GM18861 (cell line): Measurements from ENCODE around the gene RBM45.
A peak's percentile ranks its signal among the peaks of the same experiment; 100 is the strongest.
"Not testable (repeated sequence)": the region's sequence is repeated elsewhere in the genome, so short reads cannot be mapped to it uniquely, and the experiment has no call there.

Experiments used
- ATAC-seq: cut with Tn5 transposase; IDR thresholded peaks from one replicate; pipeline ENCODE4 v1.9.1; 2021; ENCODE audit not compliant: unreplicated experiment

RBM45 gene

DNA sequence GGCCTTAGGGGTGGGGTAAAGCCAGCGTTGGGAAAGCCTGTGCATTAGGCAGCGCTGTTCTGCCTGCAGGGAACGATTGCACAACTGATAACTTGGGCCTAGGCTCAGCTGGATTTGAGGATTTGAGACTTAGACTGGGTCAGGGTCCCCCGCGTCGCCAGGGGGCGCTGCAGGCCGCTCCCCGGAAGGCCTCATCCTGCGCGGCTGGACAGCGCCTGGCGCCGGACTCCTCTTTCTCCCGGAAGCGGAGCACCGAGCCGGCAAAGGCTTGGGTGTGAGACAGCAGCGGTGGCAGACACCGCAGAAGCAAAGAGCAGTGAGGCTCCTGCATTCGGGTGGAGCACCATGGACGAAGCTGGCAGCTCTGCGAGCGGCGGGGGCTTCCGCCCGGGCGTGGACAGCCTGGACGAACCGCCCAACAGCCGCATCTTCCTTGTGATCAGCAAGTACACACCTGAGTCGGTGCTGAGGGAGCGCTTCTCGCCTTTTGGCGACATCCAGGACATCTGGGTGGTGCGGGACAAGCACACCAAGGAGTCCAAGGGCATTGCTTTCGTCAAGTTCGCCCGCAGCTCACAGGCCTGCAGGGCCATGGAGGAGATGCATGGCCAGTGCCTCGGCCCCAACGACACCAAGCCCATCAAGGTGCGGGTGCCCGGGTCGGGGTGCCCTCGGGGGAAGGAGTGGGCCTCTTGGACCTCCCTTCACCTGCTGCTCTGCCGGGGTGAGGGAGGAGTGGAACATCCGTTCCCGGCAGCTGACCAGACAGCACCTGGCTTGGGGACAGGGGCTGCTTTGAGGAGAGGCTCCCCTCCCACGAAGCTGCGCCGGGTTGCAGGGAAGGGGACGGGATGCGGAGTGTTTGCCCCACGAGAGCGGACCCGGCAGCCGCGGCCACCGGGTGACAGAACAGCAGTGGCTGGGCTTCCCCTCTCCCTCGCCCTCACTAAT lies at the start of gene RBM45:
Gene RBM45, plus strand, starts transcription at position 236 of the 951 bp plus-strand sequence. Its CDS starts 110 bp downstream, at position 346.
- peak; percentile 91 for ATAC-seq

- ATAC-seq = no peak
Observed at GRCh38 chr2:178066324-178066723, 45.9 kb upstream of the RBM45 start.

DNA sequence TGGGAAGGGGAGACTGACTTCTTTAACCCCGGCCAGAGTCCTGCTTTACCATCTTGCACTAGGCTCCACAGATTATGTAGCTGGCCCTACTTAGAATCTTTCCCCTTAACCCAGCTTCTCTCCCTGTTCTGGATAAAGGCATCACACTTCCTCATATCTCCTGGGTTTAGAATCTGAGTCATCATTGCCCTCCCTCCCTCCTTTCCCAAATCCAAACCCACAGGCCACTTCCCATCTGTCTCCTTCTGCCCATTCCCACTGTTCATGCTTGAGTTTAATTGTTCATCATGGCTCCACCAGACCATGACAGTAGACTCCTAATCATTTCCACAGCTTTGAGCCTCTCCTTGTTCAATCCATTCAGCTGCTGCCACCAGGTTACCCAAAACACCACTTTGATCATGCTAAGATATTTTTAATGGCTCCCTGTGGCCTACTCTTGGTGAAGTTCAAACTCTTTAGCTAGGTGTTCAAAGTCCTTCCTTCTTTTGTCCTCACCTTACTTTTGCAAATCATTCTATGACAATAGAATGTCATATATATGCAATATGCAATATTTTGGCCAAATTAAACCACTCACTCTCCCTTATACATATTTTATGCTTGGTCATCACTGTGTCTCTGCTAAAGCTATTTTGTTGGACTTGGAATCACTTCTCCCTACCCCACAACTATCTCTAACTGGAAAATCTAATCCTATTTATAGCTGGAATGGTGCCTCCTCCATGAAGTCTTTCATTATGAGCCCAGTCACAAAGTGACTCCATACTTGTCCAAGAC lies 45.2 kb upstream of the RBM45 start:
- no peak for ATAC-seq

DNA sequence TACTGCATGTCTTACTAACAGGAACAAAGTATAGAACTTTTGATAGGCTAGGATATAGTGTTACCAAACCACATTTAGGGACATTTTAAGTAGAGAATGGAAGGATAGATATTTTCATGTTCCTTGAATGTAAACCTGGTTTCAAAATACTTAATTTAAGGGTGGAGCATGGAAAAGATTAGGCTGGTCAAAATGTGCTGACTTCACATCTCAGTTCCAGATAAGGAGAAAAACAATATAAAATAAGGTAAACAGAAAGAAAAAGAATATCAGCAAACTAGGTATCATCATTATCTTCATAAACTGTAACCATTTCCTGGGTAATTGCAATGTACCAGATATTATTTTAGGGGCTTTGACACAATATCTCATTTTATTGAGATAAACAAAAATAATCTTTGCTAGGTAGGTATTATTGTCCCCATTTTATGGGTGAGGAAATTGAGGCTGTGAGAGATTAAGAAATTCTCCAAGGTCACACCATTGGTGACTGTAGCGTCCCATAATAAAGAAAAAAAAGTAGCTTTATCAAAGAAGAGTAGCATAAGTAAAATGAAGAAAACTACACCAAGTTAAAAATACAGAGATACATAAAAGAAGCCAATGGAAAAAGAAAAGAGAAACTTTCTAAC lies 43.3 kb upstream of the RBM45 start:
- ATAC-seq = no peak

DNA sequence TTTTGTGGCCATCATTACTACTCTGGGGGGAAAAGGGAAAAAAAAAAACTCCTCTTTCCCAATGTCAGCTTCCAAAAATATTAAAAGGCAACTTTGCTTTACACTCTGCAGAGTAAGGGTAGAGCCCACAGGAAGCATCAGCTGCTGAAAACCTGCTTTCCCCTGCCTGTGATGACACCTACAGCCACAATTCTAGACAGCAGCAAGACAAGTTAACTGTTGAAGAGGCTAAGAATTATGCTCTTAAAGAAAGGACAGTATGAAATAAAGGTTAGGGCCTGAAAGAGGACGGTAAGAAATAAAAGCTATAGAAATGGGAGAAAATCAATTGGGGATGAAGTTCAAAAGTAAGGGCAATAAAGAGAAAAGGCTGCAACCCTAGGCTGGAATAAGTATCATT lies 42.7 kb upstream of the RBM45 start:
- ATAC-seq = no peak

DNA sequence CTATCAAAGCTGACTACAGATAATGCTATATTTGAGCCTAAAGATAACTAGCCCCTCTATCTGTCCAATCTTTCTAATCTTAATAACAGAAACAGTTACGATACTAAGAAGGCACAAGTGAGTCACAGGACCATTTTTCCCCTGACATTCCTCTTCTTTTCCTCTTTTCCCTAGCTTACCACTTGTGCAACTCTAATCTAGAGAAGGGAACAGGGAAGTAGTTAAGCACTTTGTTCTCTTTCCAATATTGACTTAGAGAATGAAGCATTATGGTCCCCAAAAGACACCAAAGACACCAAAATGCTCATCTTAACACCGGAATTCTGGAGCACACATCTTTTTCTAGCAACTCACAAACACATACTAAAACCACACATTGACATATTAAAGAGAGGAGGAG lies 41.4 kb upstream of the RBM45 start:
- no peak for ATAC-seq

GRCh38 chr2:178072000-178072382 lies 40.2 kb upstream of the RBM45 start:
- no peak for ATAC-seq

DNA sequence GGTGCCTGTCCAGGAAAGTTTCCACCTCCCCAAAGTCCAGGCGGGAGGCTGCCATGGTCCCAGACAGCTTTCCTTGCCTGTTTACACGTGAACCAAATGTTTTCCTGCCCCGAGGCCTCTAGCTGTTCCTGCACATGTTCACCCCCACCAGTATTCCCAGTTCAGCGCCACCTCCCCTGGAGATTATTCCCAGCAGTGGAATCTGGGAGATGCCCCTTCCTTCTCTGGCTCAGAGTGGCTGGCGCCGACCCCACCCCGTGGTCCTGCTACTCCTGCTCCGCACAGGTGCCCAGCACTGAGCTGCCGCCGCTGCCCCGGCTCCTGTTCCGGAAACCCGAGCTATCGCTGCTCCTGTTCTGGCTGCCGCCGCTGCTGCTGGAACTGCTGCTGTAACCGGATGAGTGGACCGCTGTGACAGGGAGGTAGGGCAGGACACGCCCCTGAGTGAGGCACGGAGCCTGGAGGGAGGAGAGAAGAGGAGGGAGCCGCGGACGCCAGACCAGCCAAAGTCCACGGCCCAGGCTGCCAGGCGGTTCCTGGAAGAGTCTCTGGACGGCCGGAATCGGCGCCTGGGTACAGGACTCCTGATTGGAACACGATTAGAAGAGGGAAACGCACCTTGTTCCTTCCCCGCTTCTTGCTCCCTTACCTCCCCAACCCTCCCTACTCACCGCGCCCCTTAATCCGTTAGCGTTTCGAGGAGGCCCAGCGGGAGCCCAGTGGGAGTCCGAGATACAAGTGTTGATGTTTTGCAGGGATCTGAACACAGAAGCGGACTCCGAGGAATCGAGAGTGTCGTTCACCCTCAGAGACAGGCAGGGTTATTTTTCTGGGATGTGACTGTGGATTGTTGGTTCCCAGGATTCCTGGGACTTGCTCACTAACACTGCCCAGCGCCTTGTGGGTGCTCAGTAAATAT lies 39.6 kb upstream of the RBM45 start, which contains the start of gene PDE11A:
Gene PDE11A, minus strand, starts transcription at position 395 of the 919 bp plus-strand sequence. Its CDS starts 340 bp downstream, at position 55.
- ATAC-seq = no peak

DNA sequence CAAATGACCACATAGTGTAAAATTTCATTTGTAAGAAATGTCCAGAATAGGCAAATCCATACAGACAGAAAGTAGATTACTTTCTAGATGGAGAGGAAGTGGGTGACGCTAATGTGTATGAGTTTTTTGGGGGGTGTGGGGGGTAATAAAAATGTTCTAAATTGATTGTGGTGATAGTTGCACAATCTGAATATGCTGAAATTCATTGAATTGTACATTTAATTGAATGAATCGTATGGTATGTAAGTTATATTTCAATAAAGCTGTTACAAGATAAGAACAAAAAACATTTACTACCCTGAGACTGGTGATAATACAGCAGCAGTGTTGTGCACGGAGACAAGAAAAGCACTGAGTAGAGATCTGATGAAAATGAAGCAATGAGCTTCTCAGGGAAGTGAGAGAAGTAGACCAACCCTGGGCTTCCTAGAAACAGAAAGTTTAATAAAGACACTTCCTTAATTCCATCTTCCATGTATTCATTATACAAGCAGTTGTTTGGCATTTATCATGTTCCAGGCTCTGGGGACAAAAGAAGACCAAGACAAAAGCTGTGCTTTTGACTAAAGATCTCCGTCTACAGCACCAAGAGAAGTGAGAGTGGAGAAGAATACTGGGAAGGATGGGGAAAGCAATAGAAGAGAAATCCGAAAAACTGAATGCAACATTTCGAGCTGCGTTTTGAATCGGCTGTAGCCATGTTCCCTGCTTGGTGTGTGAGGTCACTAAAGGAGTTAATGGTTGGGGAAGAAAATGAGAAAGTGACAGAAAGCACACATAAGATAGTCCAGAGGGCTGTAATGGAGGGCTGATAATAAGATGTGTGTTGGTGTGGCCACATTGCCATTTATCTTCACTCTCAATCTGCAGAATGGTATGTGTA lies 37.9 kb upstream of the RBM45 start:
- no peak for ATAC-seq

DNA sequence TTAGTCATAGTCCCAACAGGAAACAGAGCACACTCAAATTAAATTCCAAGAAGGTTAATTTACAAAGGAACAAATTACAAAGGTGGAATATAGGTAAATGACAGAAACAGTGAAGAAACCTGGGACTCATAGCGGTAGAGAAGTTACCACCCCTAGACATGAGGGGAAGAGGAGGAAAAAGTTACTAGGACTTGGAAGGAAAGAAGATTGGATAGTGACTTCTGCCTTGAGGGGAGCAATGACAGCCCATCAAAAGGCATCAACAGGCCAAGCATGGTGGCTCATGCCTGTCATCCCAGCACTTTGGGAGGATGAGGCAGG lies 37.3 kb upstream of the RBM45 start:
- ATAC-seq = no peak

- ATAC-seq = no peak
Observed at GRCh38 chr2:178076130-178076529, 36.1 kb upstream of the RBM45 start.

GRCh38 chr2:178079279-178079678 lies 33.0 kb upstream of the RBM45 start:
- not testable (repeated sequence) for ATAC-seq

GRCh38 chr2:178082408-178083045 lies 29.7 kb upstream of the RBM45 start:
- no peak for ATAC-seq

- no peak for ATAC-seq
Observed at GRCh38 chr2:178084273-178084672, 28.0 kb upstream of the RBM45 start.

DNA sequence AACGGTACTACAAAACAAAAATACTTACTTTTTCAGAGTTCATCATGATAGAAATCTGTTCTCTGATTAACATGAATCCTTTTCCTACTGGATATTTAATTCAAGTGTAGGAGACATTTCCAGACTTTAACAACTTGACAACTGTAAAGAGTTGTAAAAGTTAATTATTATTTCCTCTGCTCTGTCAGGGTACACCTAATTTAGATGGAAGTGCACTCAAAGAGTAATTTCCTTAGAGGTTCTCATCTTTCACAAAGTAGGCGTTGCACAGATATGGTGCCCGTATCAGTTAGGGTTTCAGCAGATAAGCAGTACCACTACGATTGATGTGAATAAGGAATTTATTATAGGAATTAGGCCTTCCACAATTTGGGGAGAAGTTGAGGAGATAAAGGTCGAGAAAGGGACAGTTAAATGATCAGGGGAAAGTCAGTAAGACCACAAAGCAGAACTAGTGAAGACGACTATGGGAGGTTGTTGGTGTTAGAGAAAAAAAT lies 23.4 kb upstream of the RBM45 start:
- no peak for ATAC-seq

DNA sequence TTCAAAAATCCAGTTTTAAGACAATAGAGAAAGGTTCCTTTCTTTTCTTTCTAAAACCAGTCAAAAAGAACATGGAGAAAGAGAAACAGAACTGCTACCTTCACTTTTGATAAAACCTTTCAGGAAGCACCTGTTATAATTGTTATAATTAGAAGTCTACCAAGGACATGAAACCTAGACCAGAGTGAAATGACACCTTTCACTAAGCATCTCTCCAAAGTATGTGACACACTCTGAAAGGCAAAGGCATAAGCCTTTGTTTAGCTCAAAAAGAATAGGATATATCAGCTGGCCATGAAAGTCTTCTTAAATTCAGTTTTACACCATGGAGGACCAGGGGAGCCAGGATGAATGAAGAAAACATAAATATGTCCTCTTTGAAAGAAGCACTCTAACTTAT lies 18.8 kb upstream of the RBM45 start:
- no peak for ATAC-seq

DNA sequence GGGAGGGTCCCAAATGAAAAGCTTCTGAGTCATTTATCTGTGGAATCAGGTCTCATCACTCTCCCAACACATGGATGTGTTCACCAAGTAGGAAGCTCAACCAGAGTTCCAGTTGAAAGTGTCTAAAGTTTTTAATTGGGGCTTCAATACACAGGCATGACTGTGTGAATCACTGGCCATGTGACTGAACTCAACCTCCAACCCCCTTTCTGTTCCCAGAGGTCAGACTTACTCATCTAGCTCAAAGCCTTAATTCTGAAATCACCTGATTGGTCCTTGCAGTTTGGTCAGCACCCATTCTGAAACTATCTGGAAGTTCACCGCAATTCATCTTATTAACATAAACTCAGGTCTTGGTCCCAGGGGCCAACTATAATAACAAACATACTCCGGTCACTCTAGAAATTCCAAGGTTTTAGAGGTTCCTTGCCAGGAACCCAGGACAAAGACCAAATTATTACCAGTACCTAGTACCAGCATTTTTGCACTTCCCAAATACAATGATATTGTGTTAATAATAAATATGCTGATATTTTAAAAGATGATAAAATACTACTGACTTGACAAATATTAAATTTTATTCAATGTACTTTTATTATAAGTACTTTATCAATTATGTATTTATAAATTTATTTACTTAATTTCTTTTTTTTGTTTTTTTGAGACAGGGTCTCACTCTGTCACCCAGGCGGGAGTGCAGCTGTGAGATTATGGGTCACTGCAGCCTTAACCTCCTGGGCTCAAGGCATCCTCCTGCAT lies 10.7 kb upstream of the RBM45 start:
- no peak for ATAC-seq

GRCh38 chr2:178105566-178105965 lies 6.7 kb upstream of the RBM45 start:
- ATAC-seq = no peak
